DND-41 (cell line): ENCODE measurements around the gene PTK6.
A peak's percentile ranks its signal among the peaks of the same experiment; 100 is the strongest.

Source experiments
- ATAC-seq: fragments of 200-7000 bp; cut with Tn5 transposase; 3 replicates; pipeline ENCODE4 v1.9.1; 2021; ENCODE audit warnings: low read depth; ENCODE audit not compliant: insufficient read depth
- DNase-seq: peaks from one replicate; pipeline ENCODE4 v3.0.0-alpha.2; 2020
- H2AFZ ChIP-seq: 2 replicates; pipeline ENCODE4 v1.6.0; 2012; ENCODE audit warnings: low read depth, low read length
- H3K27ac ChIP-seq: 2 replicates; pipeline ENCODE4 v1.5.1; 2012; ENCODE audit warnings: low read length, inconsistent platforms
- H3K27me3 ChIP-seq: fragments of 200-600 bp; sonication (generic); 2 replicates; pipeline ENCODE4 v1.6.0; 2012; ENCODE audit warnings: low read length, mild to moderate bottlenecking, inconsistent platforms; ENCODE audit not compliant: insufficient read depth, poor library complexity
- H3K36me3 ChIP-seq: 2 replicates; pipeline ENCODE4 v1.5.1; 2012; ENCODE audit warnings: low read length, inconsistent platforms; ENCODE audit not compliant: insufficient read depth
- H3K4me1 ChIP-seq: 2 replicates; pipeline ENCODE4 v1.5.1; 2012; ENCODE audit warnings: mild to moderate bottlenecking, low read length; ENCODE audit not compliant: insufficient read depth
- H3K4me2 ChIP-seq: 2 replicates; pipeline ENCODE4 v1.6.0; 2012; ENCODE audit warnings: mild to moderate bottlenecking, moderate library complexity, low read length, inconsistent platforms; ENCODE audit not compliant: insufficient read depth
- H3K4me3 ChIP-seq, 2 experiments: fragments of 200-600 bp in 1 of 2; shearing (Covaris generic) in 1 of 2; 2 replicates each; pipeline ENCODE4 v1.5.1; 2012 to 2016; ENCODE audit warnings: inconsistent platforms in 2 of 2, low read length in 2 of 2, mild to moderate bottlenecking in 2 of 2, low read depth in 1 of 2, moderate library complexity in 1 of 2
- H3K79me2 ChIP-seq: 2 replicates; pipeline ENCODE4 v1.6.0; 2012; ENCODE audit warnings: low read length, inconsistent platforms; ENCODE audit not compliant: insufficient read depth
- H3K9ac ChIP-seq: 2 replicates; pipeline ENCODE4 v1.6.0; 2012; ENCODE audit warnings: low read depth, mild to moderate bottlenecking, inconsistent platforms, low read length, moderate library complexity
- H3K9me3 ChIP-seq: 2 replicates; pipeline ENCODE4 v1.5.1; 2012; ENCODE audit warnings: low read length, moderate library complexity, mild to moderate bottlenecking, inconsistent platforms; ENCODE audit not compliant: insufficient read depth, severe bottlenecking
- H4K20me1 ChIP-seq: 2 replicates; pipeline ENCODE4 v1.6.0; 2012; ENCODE audit warnings: low read length; ENCODE audit not compliant: insufficient read depth
- EZH2 ChIP-seq: IDR thresholded peaks from 3 replicates; pipeline ENCODE4 v1.6.1; 2012; ENCODE audit warnings: borderline replicate concordance, low read depth, mild to moderate bottlenecking, moderate library complexity, low read length, inconsistent platforms; ENCODE audit not compliant: severe bottlenecking
- TF ChIP-seq, protein P1 (sequence below): IDR thresholded peaks from 2 replicates; pipeline ENCODE4 v1.5.1; 2012; ENCODE audit warnings: borderline replicate concordance, low read length, moderate library complexity, mild to moderate bottlenecking; ENCODE audit not compliant: poor library complexity, severe bottlenecking; ENCODE audit errors: extremely low read depth

The PTK6 gene

GRCh38 chr20:63540417-63541186 is 3.4 kb upstream of the PTK6 start:
- no peak overlapping the region for H3K4me2 ChIP-seq
- no peaks in the 10 kb centered on the region for H3K9me3 ChIP-seq
- no peaks in the 10 kb centered on the region for H3K36me3 ChIP-seq
- no peak overlapping the region for H2AFZ ChIP-seq
- H4K20me1 ChIP-seq = peaks cover 7% of the 10 kb centered on the region; the same call in 1 of the 2 replicates
- H3K27ac ChIP-seq = no peak overlapping the region
- no peak overlapping the region for H3K9ac ChIP-seq
- no peak overlapping the region for H3K4me3 ChIP-seq
- ATAC-seq = no peak
- TF ChIP-seq, protein P1, sequence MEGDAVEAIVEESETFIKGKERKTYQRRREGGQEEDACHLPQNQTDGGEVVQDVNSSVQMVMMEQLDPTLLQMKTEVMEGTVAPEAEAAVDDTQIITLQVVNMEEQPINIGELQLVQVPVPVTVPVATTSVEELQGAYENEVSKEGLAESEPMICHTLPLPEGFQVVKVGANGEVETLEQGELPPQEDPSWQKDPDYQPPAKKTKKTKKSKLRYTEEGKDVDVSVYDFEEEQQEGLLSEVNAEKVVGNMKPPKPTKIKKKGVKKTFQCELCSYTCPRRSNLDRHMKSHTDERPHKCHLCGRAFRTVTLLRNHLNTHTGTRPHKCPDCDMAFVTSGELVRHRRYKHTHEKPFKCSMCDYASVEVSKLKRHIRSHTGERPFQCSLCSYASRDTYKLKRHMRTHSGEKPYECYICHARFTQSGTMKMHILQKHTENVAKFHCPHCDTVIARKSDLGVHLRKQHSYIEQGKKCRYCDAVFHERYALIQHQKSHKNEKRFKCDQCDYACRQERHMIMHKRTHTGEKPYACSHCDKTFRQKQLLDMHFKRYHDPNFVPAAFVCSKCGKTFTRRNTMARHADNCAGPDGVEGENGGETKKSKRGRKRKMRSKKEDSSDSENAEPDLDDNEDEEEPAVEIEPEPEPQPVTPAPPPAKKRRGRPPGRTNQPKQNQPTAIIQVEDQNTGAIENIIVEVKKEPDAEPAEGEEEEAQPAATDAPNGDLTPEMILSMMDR = no peak
- no peak for TF ChIP-seq EZH2
- DNase-seq = no peak
- no peaks in the 10 kb centered on the region for H3K27me3 ChIP-seq
- H3K79me2 ChIP-seq = no peaks in the 10 kb centered on the region
- peaks cover 21% of the 10 kb centered on the region for H3K4me1 ChIP-seq

GRCh38 chr20:63539441-63540370 is 2.5 kb upstream of the PTK6 start:
- Histone ChIP-seq H3K9ac (no peak overlapping the region), H2AFZ (no peak overlapping the region)

GRCh38 chr20:63539092-63539430 is 1.9 kb upstream of the PTK6 start:
- H3K4me1 ChIP-seq = peaks cover 21% of the 10 kb centered on the region

More at GRCh38 chr20:63539441-63540370, 2.5 kb upstream of the PTK6 start:
- no peaks in the 10 kb centered on the region for H3K36me3 ChIP-seq
- H3K4me2 ChIP-seq = no peak overlapping the region
- H3K27ac ChIP-seq = no peak overlapping the region
- H3K4me3 ChIP-seq = no peak overlapping the region
- H3K79me2 ChIP-seq = no peaks in the 10 kb centered on the region
- H3K9me3 ChIP-seq = no peaks in the 10 kb centered on the region
- ATAC-seq (no peak), DNase-seq (no peak)
- H3K27me3 ChIP-seq = no peaks in the 10 kb centered on the region
- TF ChIP-seq, protein P1 = no peak
- no peak for TF ChIP-seq EZH2
- peaks cover 4% of the 10 kb centered on the region; the same call in 1 of the 2 replicates for H4K20me1 ChIP-seq
- peaks cover 21% of the 10 kb centered on the region for H3K4me1 ChIP-seq

More at GRCh38 chr20:63539092-63539430, 1.9 kb upstream of the PTK6 start:
- DNase-seq (no peak), ATAC-seq (no peak)
- peaks cover 7% of the 10 kb centered on the region; the same call in 1 of the 2 replicates for H4K20me1 ChIP-seq
- H3K36me3 ChIP-seq = no peaks in the 10 kb centered on the region
- H3K79me2 ChIP-seq = no peaks in the 10 kb centered on the region
- no peak overlapping the region for H3K27ac ChIP-seq
- TF ChIP-seq, protein P1 = no peak
- TF ChIP-seq EZH2 = no peak
- H3K4me3 ChIP-seq = no peak overlapping the region
- no peaks in the 10 kb centered on the region for H3K27me3 ChIP-seq
- no peak overlapping the region for H2AFZ ChIP-seq
- no peaks in the 10 kb centered on the region for H3K9me3 ChIP-seq
- H3K4me2 ChIP-seq = no peak overlapping the region
- 0 out of 2 replicates have a peak overlapping the region, but pooled peaks have one; percentile 50 for H3K9ac ChIP-seq
